GM18526 (cell line): ENCODE results near the gene SSTR5.

Experiments
- POLR2A ChIP-seq: IDR thresholded peaks from 3 replicates; pipeline ENCODE4 v1.6.1; 2011; ENCODE audit not compliant: insufficient read length; ENCODE audit errors: extremely low read depth

The SSTR5 gene

DNA sequence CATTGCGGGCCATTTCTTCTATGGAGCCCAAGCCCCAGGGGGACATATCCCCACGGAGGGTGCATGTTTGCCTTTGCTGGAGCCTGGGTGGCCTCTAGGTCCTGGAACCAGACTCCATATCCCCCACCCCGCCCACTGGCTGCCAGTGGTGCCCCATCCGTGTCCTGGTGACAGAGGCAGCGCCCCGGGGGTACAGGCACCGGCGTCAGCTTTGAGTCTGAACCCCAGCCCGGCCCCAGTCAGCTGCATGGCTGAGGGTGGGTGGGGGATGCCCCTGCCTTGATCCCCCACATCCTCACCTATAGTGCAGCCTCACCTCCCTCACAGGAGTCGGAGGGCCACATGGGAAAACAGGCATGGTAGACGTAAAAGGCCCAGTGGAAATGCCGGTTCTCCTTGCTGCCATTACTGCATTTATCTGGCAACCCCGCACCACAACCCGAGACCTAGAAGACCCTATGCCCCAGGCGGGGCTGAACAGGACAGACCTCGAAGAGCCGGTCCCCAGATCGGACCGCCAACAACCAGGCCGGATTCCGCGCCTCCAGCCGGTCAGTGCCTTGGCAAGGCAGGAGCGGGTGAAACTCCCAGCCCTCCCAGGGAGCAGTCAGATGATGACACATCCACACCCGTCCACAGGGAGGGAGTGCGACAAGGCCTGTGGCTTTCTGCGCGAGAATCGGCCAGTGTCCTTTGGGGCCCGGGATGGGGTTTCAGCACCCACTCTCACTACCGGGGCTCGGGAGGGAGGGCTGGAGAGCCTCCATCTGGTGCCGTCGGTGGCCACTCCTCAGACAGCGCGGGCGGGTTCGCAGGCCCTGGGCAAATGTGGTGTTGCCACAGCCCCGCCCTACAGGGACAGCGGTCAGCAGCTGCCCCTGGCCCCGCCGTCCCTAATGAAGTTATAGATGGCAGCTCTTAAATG, 11.9 kb upstream of the SSTR5 start:
- TF ChIP-seq POLR2A: no peak

DNA sequence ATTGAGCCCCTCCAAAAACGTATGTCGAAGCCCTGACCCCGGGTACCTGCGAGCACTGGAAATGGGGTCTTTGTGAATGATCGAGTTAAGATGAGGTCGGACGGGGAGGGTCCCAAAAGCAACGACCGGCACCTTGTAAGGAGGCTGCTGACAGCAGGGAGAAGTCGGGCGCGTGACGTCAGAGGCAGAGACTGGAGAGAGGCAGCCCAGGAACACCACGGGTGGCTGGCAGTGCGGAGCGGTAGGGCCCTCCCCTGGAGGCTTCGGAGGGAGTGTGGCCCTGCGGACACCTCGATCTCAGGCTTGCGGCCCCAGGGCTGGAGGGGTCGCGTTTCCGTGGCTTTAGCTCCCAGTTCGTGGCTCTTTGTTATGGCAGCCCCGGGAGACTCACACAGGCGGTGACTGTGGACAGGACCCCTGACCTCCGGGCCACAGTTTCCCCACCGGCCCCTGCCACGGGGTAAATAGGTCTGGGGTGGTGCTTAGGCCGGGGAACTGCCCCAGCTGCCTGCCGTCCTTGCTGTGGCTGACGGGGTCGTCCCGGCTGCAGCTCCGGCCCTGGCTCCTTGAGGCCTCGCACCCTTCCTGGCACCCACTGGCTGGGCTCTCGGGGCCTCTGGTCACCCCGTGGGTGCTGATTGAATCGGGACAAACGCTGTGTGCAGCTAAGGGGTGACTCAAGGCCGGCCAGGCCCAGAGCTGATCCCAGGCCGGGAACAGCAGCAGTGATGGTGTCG, 10.6 kb upstream of the SSTR5 start:
- TF ChIP-seq POLR2A: no peak

DNA sequence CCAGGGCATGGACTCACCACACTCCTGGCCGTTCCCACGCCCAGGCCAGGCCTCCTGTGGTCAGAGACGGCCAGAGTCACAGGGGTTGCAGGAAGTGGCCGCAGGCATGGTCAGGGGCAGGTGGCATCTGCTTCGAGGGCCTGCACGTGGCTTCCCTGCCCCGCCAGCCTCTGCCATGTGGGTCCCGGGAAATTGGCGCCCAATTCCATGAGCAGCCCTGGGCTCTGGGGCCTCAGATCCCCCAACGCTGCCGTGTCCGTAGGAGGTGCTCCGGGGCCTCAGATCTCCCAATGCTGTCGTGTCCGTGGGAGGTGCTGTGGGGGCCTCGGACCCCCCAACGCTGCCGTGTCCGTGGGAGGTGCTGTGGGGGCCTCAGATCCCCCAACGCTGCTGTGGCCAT, 9.7 kb upstream of the SSTR5 start:
- TF ChIP-seq POLR2A: no peak

DNA sequence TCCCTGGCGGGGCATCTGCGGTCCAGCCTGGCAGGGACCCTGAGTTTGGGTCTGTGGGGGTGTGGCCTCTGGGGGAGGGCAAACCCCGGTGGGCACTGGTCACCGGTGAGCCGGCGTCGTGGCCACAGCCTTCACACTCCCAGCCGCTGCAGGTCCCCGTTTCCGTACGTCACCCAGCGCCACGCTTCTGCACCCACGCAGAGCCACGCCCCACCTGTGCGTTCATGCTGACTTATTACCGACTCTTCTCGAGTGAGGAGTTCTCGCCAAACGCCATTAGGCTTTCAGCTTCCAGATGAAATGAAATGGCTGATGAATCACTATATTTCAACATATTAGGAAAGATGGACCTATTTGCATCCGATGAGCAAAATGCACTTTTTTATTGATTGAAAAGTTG, 8.8 kb upstream of the SSTR5 start:
- no peak for TF ChIP-seq POLR2A

DNA sequence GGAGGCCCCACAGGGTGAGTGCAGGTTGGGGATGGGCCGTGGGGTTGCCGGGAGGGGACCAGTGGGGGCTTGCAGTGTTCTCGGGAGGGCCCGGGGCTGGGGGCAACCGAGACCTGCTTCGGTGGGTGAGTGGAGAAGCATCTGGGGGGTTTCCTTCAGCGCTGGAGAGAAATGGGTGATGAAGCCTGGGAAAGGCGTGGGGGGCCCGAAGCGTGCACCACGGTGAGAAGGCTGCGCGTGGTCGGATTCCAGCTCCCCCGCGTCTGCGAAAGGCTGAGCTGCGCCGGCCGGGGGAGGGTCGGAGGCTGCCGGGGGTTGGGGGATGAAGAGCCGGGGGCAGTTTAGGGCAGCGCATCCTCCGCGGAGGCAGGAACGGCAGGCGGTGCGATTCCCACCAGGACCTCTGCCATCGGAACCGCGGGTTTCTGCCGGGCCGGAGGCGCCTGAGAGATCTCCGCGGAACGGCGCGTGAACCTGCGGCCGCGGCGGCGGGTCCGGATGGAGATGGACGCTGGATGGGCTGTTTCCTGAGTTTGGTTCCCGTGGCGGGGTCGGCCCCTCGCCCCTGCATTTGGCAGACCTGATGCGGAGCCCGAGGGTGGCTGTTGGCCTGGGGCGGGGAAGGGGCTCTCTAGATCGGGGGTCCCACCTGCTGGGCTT, 6.9 kb upstream of the SSTR5 start:
- no peak for TF ChIP-seq POLR2A

DNA sequence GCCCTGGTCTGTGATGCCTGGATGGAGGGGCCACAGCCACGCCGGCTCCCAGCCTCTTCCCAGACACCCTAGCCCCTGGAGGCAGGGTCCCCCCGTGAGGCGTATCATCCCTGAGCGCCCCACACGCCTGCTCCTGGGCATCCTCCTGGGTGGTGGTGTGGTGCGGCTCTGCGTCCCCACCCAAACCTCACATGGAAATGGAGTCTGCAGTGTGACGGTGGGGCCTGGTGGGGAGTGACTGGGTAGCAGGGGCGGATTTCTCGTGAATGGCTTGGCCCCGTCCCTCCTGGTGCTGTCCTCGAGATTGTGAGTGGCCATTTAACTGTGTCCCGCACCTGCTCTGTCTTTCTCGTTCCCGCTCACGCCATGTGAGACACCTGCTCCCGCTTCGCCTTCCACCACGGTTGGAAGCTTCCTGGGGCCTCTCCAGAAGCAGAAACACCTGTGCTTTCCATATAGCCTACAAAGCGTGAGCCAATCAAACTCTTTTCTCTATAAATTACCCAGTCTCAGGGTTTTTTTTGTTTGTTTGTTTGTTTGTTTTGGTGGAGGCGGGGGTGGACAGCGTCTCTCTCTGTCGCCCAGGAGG, 5.9 kb upstream of the SSTR5 start:
- no peak for TF ChIP-seq POLR2A

DNA sequence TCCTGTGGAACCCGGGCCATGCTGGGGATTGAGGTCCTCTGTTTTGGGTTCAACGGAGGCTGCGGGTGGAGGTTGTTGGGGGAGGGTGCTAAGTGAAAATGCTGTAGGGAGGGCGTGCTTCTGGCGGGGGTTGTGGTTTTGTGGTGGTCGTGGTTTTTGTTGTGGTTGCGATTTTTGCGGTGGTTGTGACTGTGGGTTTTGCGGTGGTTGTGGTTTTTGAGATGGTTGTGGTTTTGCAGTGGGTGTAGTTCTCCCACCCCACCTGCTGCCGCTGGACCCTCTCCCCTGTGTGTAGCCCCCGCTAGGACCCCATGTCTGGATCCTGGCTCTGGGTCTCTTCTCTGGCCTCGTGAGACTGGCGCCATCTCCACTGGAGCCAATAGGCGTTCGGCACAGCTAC, 4.9 kb upstream of the SSTR5 start:
- no peak for TF ChIP-seq POLR2A

DNA sequence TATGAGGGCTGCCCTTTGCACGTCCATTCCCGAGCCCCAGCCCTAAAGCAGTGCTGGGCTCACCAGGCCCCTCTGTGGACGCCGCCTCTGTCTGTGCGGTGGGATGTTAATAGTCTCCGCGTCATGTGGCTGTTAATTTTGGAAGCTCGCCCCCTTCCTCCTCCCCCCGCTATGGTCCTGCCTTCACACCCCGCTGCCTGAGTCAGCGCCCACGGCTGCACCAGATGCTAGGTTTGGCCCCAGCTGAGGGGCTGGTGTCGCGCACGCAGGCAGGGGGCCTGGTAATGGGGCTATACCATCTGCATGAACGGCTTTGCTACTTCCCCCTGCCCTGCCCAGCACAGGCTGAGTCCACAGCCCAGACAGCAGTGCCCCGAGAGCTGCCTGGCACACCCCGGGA, 4.1 kb upstream of the SSTR5 start:
- TF ChIP-seq POLR2A: no peak

DNA sequence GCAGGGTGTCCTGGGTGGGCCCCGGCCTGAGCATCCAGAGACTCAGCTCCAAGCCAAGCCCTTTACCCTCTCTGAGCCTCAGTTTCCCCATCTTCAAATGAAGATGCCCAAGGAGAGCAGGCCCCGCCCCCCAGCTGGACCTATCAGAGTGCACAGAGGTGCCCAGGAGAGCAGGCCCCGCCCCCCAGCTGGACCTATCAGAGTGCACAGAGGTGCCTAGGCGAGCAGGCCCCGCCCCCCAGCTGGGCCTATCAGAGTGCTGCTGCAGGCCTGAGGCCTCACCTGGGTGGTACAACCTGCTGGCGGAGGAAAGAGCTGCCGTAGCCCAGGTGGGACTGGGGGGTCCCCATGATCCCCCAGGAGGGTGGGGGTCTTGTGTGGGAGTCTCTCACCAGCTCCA, 3.4 kb upstream of the SSTR5 start:
- no peak for TF ChIP-seq POLR2A

DNA sequence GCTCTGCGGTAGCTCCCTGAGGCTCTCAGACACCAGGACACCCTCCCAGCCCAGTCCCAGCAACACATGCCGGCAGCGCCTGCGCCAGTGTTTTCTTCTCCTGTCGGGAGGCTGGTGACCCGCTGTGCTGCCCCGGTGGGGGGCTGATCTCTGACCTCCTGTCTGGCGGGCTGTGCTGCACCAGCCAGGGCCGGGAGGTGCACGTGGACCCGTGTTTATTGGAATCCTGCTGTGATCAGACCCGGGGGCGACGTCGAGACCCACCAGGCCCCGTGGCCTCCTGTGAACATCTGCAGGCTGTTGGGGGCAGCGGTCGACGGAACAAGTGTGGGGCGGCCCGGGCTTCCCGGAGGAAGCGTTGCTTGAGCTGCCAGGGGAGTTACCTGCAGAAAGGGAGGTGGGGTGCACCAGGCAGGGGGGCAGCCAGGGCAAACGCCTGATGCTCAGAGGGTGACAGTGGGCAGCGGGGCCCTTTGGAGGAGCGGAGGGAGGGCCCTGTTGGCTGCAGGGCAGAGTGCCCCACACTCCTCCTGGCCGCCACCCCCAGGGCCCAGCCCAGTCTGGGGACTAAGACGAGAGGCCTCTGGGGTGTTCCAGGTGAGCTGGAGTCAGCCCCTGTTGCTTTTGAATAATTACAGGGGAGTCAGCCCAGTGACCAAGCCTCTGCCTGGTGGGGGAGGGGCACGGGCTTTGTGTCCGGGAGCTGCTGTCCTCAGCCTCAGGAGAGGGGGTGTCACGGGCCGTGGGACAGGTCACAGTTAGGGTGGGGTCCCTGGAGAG, 2.3 kb upstream of the SSTR5 start:
- TF ChIP-seq POLR2A: no peak

DNA sequence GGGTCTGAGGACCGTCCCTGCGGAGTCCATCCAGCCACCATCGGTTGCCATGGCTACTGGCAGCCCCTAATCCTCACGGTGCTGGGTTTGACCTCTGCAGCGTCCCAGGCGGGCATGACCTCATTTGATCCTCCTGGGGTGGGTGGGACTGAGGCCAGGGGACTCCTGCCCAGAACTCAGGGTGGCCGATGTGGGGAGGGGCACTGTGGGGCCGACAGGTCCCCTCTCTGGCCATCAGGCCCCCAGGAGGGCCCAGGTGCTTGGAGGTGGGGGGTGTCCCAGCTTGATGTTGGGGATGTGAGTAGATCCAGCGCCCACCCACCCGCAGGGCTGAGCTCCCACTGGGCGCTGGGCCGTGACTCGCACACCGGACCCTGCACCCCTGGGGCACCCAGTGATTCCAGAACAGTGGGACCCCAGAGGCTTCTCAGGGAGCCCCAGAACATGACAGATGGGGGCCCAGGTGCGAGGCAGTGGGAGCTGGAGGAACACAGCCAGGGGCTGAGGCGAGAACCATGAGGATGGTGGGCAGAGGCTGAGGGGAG, 1.6 kb upstream of the SSTR5 start:
- no peak for TF ChIP-seq POLR2A

DNA sequence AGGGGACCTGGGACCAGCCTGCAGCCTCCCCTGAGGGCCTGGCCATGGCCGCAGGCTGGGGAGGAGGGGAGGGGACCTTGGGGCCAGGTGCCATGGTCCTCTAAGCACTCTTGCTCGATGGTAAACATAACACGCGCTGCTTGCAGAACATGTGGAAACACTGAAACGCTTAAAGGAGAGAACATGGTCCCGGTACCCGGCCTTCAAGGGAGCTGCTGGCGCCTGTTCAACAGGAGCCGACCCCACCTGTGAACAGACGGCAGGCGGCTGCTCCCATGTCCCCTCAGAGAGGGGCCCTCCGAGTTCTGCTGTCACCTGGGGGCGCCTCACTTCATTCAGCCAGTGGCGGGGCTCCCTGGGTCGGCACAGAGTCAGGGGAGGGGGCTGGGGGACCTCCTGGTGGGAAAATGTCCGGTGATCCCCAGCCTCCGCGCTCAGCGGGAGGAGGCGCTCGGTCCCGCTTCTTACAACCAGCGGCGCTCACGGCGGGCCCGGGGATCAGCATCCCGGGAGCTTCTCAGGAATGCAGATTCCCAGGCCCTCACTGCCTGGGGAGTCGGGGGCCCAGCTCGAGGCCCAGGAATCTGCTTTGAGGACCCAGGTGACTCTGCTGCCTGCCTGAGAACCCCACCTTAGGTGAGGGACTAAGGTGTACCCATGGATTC, 854 bp upstream of the SSTR5 start:
- no peak for TF ChIP-seq POLR2A

DNA sequence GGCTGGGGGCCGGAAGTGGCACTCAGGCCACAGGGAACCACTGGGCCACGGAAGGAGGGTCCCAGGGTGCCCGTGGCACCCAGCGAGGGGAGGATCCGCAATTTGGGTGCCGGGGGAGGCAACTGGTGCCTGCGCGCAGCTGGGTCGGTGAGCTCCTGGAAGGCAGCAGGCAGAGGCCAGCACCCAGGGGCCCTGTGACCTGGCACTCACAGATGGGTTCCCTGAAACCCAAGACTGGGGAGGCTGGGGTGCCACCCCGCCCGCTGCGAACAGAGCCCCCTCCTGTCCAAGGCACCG, 663 bp downstream of the SSTR5 start:
- TF ChIP-seq POLR2A: no peak
